Lower leg skin (tissue), 3 donors: Measurements from ENCODE around the gene RAPGEF4.

Experiments used
- CTCF ChIP-seq, 3 donors: fragments of 450-650 bp; IDR thresholded peaks; one replicate each; pipeline ENCODE4 v1.5.1; 2016; ENCODE audit warnings: antibody characterized with exemption in 3 of 3, mild to moderate bottlenecking in 3 of 3, moderate library complexity in 2 of 3
- POLR2A ChIP-seq, 2 donors: fragments of 450-650 bp; IDR thresholded peaks; one replicate each; pipeline ENCODE4 v1.6.1; 2016 to 2017; ENCODE audit warnings: antibody characterized with exemption in 2 of 2, mild to moderate bottlenecking in 1 of 2, moderate library complexity in 1 of 2

- TF ChIP-seq CTCF (IDR thresholded peaks at IDR 0.05), result no peak
- TF ChIP-seq POLR2A (IDR thresholded peaks at IDR 0.05), result no peak
Measured at GRCh38 chr2:172993139-172993538, 257.5 kb downstream of the RAPGEF4 start.
